NCI-H2029 (cell line): ENCODE data around the gene DTNA.
"Not testable (repeated sequence)": the region's sequence is repeated elsewhere in the genome, so short reads cannot be mapped to it uniquely, and the experiment has no call there.

Experiments used
- DNase-seq: peaks from one replicate; lab custom pipeline; 2025; lab: John Stamatoyannopoulos, UW

The DTNA gene

DNA sequence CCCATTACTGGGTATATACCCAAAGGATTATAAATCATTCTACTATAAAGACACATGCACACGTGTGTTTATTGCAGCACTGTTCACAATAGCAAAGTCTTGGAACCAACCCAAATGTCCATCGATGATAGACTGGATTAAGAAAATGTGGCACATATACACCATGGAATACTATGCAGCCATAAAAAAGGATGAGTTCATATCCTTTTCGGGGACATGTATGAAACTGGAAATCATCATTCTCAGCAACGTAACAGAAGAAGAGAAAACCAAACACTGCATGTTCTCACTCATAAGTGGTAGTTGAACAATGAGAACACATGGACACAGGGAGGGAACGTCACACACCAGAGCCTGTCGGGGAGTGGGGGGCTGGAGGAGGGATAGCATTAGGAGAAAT lies 15.6 kb downstream of the DTNA start:
- DNase-seq: not testable (repeated sequence)

DNA sequence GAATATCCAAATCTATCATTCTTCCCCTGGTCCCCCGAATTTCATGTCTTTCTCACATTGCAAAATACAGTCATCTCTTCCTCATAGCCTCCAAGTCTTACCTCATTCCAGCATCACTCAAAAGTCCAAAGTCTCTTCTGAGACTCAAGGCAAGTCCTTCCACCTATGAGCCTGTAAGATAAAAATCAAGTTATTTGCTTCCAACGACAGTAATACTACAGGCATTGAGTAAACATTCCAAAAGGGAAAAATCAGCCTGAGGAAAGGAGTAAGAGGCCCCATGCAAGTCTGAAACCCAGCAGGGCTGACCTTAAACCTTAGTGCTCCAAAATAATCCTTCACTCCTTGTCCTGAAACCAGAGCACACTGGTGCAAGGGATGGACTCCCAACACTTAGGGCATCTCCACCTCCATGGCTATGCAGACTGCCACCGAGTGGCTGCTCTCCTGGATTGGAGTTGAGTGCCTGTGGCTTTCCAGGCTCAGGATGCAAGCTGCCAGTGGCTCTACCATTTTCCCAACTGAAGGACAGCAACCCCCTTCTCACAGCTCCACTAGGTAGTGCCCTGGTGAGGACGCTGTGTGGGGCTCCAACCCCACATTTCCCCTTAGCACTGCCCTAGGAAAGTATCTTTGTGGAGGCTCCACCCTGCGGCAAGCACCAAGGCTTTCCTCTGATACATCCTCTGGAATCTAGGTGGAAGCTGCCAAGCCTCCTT lies 16.3 kb downstream of the DTNA start:
- no peak for DNase-seq

DNA sequence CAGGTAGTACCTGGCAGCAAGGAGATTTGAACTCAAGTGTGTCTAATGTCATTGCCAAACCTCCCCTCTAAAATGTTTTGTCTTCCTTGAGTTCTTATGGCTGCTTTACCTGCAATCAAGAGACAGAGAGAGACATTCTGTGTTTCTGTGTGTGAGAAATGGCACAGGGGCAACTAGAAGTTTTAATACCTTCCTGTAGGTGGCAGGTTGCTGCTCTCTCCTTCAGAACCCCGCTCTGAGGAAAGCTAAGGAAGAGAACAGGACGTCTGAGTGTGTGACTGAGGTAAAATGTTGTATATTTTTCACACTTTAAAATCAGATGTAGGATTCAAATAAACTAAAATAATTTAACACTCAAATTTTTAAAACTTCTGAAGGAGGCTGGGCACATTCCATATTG lies 19.2 kb downstream of the DTNA start:
- no peak for DNase-seq

DNA sequence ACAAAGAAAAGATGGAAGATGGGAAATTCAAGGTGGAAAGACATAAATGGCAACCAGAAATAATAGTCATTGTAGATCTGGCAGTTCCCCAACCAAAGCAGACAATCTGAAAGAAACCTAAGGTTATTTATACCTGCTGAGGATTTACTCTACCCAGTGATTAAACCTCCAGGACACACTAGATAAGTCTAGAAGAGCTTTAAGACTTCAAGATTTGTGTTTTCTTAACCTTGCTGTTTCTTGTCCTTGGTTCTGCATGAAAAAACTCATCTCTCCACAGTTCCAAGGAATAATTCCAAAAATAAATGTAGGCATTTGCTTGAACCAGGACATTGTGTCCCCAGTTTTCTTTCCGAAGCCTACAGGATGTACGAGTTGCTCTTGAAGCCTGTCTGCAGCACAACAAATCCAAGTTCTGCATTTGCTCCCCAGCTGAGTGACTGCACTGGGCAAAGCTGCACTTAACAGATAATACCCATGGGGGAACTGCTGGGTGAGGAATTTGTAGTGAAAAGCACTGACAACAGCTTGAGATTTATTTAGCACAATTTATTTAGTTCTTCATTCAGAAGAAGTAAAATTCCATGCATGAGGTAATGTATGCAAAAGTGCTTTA lies 19.8 kb downstream of the DTNA start:
- no peak for DNase-seq

DNA sequence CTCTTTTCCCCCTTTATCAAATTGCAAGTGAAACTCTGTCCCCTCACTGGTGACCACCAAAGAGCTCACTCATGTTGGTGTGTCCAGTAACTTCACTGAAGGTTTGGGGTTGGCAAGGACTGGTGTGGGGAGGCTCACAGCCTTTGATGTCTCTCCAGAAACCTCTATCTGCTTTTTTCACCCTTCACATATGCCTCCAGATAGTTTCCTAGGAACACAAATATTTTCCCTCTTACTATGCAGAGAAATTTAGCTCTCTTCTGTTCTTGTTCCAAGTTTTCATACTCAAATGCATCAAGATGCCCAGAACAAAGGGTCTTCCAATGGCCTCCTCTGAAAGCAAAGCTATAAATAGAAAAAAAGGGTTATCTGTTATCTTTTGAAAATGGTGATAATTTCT lies 20.7 kb downstream of the DTNA start:
- DNase-seq: no peak

DNA sequence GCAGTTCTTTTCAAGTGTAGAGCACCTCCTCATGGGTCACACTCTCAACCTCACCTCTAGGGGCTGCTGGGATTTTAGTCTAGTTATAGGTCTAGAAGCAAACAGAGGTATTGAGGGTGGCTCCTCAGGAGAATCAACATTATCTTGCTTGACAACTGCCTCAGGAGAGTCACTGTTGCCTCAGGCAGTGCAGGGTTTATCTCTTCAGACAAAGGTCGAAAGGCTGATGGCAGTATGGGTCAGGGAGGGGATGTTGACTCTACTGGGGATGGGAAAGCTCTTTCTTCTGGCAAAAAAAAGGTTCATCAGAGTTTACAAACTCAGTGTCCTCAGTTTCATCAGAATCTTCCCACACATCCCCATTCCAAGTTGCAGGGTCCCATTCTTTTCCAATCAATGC lies 24.0 kb downstream of the DTNA start:
- DNase-seq: no peak

DNA sequence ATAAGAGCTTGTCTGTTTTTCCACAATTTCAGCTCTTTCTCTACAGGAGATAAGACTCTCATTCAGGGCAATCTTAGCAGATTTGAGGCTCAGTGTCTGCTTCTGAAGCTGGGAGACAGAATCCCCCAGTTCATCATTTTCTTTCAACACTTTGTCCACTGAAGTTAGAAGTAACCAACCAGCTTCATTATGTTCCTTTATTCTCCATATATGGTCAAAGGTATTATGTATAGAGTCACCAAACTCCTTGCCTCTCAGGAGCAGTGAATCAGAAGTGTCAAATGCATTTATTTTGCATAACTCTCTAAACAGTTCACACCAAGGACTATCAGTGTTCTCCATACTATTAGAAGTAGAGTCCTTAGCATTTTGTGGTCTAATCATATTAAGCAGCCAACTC lies 24.4 kb downstream of the DTNA start:
- not testable (repeated sequence) for DNase-seq

DNA sequence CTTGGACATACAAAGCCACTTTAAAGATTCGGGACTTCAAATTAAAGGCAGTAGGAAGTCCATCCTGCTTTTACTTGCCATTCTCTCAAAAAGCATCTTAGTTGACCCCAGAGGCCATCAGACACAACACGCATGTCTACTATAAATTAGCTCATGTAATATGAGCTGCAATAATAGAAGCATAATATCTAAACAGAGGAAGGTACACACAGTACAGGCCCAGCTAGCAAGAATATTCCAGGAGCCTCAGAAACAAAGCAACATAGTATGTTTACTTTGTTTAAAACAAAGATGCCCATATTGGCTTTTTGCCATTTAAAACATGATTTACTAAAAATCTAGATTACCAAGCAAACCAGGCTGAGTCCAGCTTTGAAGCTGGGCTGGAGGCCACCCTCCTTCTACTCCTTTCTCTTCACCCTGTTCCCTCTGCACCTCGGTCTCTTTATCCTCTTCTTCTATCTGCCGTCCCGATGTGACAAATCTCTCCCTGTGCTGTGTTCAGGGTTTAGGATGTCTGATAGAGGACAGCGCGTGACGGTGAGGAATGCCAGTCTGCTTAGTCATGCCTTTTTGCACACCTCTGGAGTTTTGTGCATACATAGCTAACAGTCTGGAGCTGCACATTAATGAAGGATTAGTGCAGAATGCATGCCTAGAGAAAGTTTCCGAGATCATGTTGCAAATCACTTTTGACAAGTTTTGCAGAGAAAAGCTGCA lies 28.2 kb downstream of the DTNA start:
- DNase-seq: no peak

DNA sequence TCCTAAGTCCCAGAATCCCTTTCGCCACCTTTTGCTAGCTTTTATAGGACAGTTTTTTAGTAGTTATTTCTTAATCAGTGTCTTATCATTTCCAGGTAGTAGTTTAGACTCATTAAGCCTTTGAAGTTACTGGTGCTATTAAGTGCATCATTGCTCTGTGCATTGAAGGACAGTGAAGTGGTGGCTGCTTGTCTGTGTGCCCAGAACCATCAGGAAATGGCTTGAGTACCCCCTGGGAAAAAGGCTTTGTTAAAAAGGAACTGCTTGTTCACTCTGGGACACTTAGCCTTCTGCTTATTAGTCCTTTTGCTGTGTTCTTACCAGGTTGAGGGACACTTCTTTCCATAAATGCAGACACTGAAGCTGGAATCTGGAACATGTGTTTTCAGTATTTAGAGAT lies 30.0 kb downstream of the DTNA start:
- DNase-seq: no peak

DNA sequence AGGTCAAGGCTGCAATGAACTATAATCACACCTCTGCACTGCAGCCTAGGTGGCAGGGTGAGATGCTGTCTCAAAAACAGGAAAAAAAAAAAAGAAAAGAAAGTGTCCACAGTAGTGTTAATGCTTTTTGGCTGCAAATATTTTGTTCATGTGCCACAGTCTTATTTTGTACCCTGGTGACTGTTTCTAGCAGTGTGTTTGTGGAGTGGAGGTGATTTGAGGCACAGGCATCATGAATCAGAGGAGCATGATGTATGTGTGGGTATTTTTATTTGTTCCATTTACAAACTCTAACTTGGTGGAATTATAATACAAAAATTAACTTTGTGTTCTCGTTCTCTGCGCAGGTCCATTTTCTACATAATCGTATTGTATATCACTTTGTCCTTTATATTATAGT lies 30.6 kb downstream of the DTNA start:
- DNase-seq: no peak

DNA sequence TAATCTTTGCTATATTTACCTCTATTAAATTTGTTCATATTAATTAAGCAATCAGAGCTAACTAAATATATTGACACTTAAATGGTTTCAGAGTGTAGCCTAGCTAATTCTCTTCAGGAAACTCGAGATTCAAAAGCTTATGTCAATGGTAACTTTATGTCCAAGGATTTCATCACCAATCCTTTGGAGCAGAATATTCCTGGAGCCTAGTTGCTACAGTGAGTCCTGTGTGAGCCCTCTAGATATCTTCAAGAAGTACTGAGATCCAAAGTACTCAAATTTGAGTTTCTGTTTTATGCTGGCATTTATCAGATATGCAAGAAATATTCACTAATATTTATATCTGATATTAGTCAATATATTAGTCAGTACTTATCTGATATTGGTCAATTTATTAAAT lies 31.3 kb downstream of the DTNA start:
- DNase-seq: no peak

DNA sequence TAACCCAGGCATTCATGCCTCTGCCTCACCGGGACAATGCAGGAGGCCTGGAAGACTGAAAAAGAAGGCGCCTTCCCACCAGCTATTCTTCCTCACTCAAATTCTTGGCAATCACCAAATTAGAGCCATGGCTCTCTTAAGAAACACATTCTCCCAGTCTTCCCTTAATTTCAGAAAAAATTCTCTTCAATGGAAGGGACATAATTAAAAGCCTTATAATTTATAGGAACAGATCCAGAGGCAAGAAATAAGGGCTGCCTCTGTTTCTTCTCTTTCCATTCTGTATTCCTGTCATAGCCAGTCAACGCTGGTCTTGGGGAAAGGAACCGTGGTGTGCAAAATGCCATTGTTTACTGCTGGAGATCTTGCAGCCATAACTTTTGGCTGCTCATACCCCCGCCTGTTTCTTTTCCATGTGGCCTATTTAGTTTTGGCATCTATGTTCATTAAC lies 32.8 kb downstream of the DTNA start:
- no peak for DNase-seq

DNA sequence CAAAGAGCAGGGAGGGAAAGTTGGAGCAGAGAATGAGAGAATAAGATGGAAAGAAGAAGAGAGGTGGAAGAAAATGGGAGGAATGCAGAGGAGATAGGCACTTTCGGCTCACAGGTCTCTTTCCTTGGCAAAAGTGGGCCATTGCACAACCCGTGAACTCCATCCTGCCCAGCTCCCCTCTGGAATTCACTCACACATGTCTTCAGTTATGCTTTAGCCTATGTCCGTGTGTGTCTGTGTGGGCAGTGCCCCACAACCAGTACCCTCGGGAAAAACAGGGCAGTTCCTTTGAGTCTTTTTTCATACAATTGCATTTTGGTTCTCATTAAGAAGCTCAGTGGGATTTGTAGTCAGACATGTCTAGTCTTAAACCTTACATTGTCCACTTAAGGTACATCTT lies 34.5 kb downstream of the DTNA start:
- no peak for DNase-seq

DNA sequence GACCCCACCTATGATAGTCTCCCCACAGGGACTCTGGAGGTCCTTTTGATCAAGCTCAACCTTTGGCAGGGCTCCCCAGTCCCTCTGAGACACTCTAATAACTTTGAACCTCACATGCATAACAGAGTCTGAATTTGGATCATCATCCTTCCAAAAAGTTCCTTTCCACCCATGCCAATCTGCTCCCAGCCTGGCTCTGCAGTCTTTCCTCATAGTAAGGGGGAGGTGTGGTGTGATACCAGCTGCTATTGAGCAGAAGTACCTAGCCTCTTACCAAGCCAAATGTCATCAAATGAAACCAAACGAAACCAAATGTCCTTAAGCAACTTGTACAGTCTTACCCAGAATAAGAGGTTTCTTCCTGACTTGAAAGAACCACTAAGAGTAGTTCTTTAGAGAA lies 36.5 kb downstream of the DTNA start:
- no peak for DNase-seq

DNA sequence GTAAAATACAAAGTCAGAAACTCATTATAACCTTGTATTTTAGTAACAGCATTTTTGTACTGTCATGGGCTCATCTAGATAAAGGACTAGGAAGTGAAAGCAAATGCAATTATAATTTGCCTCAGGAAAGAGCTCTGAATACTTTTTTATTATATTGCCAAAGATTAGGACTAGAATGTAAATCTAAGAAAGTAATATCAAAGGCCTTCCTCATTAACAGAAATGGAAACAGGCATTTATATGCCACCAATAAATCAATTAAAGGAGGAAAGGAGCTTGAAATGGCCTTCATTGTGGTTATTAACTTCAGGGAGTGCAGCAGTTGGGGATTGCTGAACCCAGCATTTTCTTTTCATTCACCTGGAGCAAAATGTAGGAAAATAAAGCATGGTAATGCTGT lies 39.6 kb downstream of the DTNA start:
- no peak for DNase-seq

DNA sequence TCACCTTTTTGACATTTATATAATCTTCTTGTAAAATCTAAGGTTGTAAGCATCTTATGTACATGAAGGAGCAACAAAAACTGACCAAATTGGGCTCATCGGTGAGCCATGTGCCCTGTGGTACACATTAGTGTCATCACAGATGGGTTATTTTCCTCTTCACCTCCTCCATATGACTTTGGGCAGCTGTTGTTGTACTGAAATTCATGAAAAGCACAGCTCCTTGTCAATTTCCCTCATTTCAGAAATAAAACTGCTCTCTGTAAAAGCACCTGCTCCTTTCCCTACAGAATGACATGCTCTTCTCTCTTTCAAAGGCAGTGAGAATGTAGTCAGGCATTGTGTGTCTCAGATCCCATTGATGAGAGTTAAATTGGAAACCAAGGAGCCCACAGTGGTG lies 42.0 kb downstream of the DTNA start:
- no peak for DNase-seq

DNA sequence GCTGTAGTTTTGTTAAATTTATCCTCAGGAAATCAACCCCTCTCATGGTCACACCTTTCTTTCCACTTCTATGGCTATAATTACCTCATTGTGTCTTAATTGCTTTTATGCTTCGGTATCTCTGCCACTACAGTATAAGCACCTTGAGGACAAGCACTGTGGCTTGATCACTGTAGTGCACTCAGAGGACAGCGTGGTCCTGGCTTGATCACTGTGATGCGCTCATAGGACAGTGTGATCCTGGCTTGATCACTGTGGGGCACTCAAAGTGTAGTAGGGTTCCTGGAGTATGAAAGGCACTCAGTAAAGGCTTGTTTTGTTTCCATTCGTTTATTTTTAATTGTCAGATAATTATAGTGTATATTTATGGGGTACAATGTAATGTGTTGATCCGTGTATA lies 44.2 kb downstream of the DTNA start:
- no peak for DNase-seq

DNA sequence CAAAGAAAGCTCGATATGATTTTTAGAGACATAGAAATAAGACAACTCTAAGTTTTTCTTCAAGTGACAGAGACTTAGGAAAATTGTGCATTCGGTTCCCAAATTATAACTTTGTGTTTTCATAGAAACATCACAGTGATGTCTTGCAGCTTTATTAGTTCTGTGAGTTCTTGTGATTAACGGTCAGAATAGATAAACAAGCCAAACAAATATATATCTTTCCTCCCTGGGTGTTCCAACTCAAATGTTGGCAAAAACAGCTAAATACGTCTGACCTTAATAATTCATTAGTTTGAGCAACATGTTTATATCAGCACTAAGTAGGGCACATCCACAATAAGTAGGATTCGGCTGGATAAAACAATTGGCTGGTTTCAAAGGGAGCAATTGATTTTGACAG lies 47.6 kb downstream of the DTNA start:
- no peak for DNase-seq

DNA sequence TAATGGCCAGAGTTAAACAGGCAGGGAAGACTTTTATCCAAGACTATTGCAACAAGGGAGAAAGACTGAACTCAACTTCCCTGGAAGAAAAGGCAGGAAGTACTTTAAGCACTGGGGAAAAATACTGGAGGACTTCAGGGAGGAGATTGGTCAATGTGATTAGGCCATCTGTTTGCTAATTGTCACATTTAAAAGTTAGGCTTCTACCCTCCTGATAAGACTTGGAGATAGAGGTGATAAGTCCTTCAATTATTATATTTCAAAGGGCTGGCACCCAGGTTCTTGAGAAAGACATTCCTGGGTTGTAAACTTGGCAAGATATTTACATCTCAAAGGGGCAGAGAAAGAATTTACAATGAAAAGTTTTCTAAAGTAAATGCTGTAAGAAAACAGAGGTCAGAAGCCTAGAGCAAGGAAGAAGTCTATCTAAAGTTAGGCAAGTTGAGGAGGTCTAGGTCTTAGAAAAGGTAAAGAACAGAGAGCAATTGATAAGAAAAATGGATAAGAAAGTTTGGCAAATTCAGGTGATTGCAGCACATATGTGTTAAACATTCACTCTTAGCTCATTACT lies 48.4 kb downstream of the DTNA start:
- DNase-seq: no peak

DNA sequence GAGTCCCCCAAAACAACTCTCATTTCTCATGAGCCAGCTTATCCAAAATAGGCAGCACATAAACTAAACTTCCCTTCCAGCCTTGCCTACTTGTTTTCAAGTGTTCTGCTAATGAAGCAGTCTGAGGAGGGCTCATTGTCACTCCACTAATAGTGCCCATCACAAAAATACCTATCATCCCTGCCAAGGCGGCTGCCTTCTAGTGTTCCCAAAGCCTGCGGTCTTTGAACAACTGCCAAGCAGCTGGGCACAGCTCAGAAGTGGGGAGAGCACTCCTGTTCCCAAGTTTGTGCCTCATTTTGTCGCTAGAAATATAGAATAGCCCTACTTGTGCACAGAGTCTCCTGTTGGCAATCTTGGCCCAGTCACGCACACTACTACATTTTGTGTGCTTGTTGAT lies 50.3 kb downstream of the DTNA start:
- peak; percentile 21 for DNase-seq

DNA sequence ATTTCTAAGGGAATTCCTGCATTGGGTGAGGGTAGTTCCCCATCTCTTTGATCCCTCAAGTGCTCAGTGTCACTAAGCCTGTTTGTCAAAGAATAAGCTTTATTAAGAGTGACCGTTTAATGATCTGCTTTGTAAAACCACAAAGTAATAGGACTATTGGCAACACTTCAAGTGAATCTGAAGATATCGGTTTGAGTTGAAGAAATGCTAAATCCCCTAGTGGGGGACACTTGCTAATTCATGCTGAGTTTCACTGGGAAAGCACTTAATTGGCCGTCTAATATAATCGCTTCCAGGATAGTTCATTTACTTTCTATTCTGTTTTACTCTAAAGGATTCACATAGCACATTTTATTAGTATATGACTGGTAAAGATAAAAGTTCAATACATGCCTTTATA lies 54.4 kb downstream of the DTNA start:
- no peak for DNase-seq

DNA sequence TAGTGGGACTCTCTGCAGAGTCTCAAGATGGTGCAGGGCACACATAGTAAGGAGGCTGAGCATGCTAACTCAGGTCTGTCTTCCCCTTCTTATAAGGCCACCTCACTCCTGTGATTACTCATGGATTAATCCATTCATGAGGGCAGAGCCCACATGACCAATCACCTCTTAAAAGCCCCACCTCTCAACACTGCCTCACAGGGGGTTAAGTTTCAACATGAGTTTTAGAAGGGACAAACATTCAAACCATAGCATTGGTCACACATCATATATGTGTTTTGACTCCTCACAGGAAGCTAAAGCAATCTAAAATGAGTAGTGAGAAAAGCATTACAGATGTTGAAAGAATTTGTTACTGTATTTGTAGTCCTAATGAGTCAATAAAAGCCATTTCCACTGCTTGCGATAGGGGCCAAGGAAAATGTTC lies 57.5 kb downstream of the DTNA start:
- no peak for DNase-seq

DNA sequence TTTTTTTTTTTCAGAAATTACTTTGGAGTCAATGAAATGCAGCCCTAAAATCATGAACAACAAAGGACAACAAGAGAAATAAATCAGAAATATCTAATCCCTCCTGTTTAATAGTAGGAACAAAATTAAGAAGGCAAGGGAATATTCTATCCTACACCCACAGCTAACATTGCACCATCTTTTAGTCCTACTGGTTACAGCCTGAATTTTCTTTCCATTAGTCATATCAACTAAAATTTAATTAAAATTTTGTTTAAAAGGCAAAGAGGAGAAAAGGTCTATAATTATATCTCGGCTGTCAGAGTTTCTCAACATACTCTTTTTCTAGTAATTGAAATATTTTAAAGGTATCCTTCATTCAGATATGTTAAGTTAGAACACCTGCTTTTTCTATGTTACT lies 61.9 kb downstream of the DTNA start:
- no peak for DNase-seq
